GM12874 (cell line): Measurements from ENCODE around the gene GRIA4.

Source experiments
- TF ChIP-seq, protein P1 (sequence below): IDR thresholded peaks from 2 replicates; pipeline ENCODE4 v1.5.1; 2011; ENCODE audit warnings: low read depth, mild to moderate bottlenecking, control low read depth, low read length, moderate library complexity; ENCODE audit not compliant: insufficient read depth

The GRIA4 gene

DNA sequence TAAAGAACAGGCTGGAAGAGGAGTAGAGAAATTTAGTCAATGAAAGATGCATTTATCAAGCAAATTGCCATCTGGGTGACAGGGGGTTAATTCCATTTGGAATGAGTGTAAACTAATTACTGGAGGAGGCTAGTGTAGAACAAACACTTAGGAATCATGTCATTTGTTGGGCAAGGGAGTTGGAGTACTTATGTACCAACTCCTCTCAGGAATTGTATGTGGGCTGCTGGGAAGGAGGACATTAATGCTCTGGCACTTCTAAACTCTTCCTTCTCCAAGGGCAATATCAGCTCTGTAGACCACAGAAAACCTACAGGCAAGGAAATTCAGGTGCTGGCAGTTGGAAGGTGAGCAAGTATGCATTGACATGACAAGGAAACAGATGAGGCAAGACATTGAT, 271.2 kb downstream of the GRIA4 start:
- TF ChIP-seq, protein P1, sequence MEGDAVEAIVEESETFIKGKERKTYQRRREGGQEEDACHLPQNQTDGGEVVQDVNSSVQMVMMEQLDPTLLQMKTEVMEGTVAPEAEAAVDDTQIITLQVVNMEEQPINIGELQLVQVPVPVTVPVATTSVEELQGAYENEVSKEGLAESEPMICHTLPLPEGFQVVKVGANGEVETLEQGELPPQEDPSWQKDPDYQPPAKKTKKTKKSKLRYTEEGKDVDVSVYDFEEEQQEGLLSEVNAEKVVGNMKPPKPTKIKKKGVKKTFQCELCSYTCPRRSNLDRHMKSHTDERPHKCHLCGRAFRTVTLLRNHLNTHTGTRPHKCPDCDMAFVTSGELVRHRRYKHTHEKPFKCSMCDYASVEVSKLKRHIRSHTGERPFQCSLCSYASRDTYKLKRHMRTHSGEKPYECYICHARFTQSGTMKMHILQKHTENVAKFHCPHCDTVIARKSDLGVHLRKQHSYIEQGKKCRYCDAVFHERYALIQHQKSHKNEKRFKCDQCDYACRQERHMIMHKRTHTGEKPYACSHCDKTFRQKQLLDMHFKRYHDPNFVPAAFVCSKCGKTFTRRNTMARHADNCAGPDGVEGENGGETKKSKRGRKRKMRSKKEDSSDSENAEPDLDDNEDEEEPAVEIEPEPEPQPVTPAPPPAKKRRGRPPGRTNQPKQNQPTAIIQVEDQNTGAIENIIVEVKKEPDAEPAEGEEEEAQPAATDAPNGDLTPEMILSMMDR = no peak

- TF ChIP-seq, protein P1 = no peak
These were observed 274.6 kb downstream of the GRIA4 start for GRCh38 chr11:105884436-105884835.

DNA sequence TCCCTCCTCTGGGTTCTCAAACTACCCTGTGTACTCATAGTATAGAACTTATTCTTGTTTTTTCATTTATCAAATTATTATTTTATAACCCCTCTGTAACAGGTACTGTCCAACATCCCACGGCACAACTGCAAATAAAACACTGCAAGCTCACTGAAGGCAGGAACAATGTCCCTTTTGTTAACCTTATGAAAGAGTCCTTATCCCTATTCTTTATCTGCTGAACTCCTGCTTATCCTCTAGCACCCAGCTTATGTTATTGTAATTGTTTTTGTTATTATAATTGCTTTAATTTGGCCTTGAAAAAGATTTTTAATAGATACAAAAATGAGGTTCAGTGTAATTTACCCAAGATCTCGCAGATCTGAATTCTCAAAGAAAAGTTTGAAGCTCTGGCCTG, 281.8 kb downstream of the GRIA4 start:
- TF ChIP-seq, protein P1 = no peak

- TF ChIP-seq, protein P1 = no peak
These were observed 287.3 kb downstream of the GRIA4 start for GRCh38 chr11:105897161-105897560.

DNA sequence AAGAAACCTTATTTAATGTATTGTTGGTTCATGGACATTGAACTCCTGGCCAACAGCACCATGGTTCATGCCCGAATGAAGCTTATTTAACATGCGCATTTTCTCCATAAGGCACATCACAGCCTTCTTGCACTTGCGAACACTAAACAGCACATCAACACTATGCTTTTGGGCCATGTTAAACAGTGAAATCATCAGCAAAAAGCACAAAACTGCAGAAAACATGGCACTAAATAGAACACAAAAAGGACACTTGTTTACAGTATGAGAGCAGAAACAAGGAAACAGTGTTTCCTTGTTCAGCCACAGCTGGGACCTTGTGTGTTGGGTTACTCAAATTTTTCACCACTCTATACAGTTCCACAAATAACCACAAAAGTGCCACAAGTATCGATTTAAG, 289.9 kb downstream of the GRIA4 start:
- TF ChIP-seq, protein P1 = no peak

DNA sequence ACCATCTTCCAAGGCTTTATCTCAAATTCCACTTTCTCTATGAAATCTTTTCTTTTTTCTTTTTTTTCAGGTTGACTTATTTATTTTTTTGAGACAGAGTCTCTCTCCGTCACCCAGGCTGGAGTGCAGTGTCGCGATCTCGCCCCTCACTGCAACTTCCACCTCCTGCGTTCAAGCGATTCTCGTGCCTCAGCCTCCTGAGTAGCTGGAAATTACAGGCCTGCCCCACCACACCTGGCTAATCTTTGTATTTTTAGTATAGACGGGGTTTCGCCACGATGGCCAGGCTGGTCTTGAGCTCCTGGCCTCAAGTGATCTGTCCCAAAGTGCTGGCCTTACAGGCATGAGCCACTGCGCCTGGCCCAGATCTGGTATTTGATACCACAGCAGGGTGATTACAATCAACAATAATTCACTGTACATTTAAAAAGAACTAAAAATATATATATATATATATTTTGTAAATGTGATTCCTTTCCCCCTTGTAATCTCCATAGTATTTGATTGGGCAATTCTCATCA, 290.7 kb downstream of the GRIA4 start:
- TF ChIP-seq, protein P1 = no peak

GRCh38 chr11:105903113-105903512, 293.2 kb downstream of the GRIA4 start:
- TF ChIP-seq, protein P1 = no peak
